K562 (cell line): ENCODE measurements around the gene B4GALT5. TPM values are rescaled to one million over a fixed set of nuclear protein-coding genes. Genes with fewer than 3 reads are reported as not detected.
A peak's percentile ranks its signal among the peaks of the same experiment; 100 is the strongest.

Experiments
- ATAC-seq: fragments of 200-7000 bp; cut with Tn5 transposase; 3 replicates; pipeline ENCODE4 v1.9.1; 2020; ENCODE audit warnings: moderate library complexity
- BruUV-seq: library from RNA; stranded (reverse); fragments of 400-500 nt; replicated peaks from 2 replicates; lab custom pipeline; 2021; lab: Mats Ljungman, UMichigan
- CTCF ChIA-PET: fragments of 300-600 bp; formaldehyde crosslinking; extraction: SDS; loops from one replicate; lab custom pipeline; 2021; ENCODE audit warnings: low intra/inter-chr PET ratio; lab: Yijun Ruan, JAX
- POLR2A ChIA-PET: fragments of 300-600, 350-650 bp; sonication (Branson Sonifier 250); formaldehyde crosslinking; extraction: SDS; loops from one replicate; lab custom pipeline; 2021; ENCODE audit warnings: antibody characterized with exemption, inconsistent platforms; lab: Yijun Ruan, JAX
- DNase-seq, 4 experiments: peaks; one replicate each; pipeline versions ENCODE4 v3.0.0 to v3.0.0-alpha.2; 2011 to 2018; ENCODE audit warnings: low spot score in 3 of 4, mixed read lengths in 3 of 4; ENCODE audit errors: extremely low read depth in 1 of 4
- FAIRE-seq: peaks from 2 replicates; lab custom pipeline; 2011; peaks lifted over from hg19 to GRCh38; lab: Jason Lieb, UNC
- H2AFZ ChIP-seq: 2 replicates; pipeline ENCODE4 v1.6.0; 2011; ENCODE audit warnings: low read depth, low read length, control low read depth, inconsistent platforms
- H3K27ac ChIP-seq: fragments of 200-600 bp; 3 replicates; pipeline ENCODE4 v1.8.0; 2011; ENCODE audit warnings: low read depth, mild to moderate bottlenecking, control low read depth, inconsistent platforms, low read length, moderate library complexity, mixed read lengths; ENCODE audit errors: extremely low read depth
- H3K27me3 ChIP-seq, 2 experiments: fragments of 300-600 bp in 1 of 2; 2 replicates in 1 of 2; 3 replicates in 1 of 2; pipeline versions ENCODE4 v1.6.0 to v1.8.0; 2011; ENCODE audit warnings: inconsistent platforms in 2 of 2, low read length in 2 of 2, mild to moderate bottlenecking in 1 of 2, mixed read lengths in 1 of 2, moderate library complexity in 1 of 2; ENCODE audit not compliant: control insufficient read depth in 2 of 2, insufficient read depth in 2 of 2
- H3K36me3 ChIP-seq: fragments of 300-600 bp; 3 replicates; pipeline ENCODE4 v1.8.0; 2011; ENCODE audit warnings: mild to moderate bottlenecking, low read length, inconsistent platforms; ENCODE audit not compliant: control insufficient read depth, insufficient read depth
- H3K4me1 ChIP-seq, 2 experiments: fragments of 200-600 bp in 1 of 2; replicated peaks in 1 of 2; 2 replicates in 1 of 2; 3 replicates in 1 of 2; pipeline versions ENCODE4 v1.5.1 to v1.8.0; 2011; ENCODE audit warnings: inconsistent platforms in 2 of 2, low read length in 2 of 2, mild to moderate bottlenecking in 1 of 2, mixed read lengths in 1 of 2, moderate library complexity in 1 of 2; ENCODE audit not compliant: control insufficient read depth in 2 of 2, insufficient read depth in 2 of 2
- H3K4me2 ChIP-seq: 2 replicates; pipeline ENCODE4 v1.6.1; 2011; ENCODE audit warnings: low read length, control low read depth, inconsistent platforms, mixed read lengths; ENCODE audit not compliant: insufficient read depth
- H3K4me3 ChIP-seq: fragments of 200-600 bp; sonication (generic), shearing (Covaris generic); 2 replicates; pipeline ENCODE4 v1.5.1; 2016; ENCODE audit warnings: control low read depth, inconsistent platforms
- H3K79me2 ChIP-seq: fragments of 200-600 bp; 3 replicates; pipeline ENCODE4 v1.8.0; 2011; ENCODE audit warnings: low read length, inconsistent platforms; ENCODE audit not compliant: control insufficient read depth, insufficient read depth
- H3K9ac ChIP-seq, 2 experiments: 2 replicates each; pipeline versions ENCODE4 v1.6.0 to v1.6.1; 2011; ENCODE audit warnings: low read depth in 2 of 2, low read length in 2 of 2, control low read depth in 1 of 2, inconsistent platforms in 1 of 2, mild to moderate bottlenecking in 1 of 2, mixed read lengths in 1 of 2; ENCODE audit not compliant: insufficient read depth in 1 of 2
- H3K9me1 ChIP-seq: one replicate; pipeline ENCODE4 v1.6.0; 2011; ENCODE audit warnings: inconsistent platforms, mild to moderate bottlenecking, low read length, moderate library complexity; ENCODE audit not compliant: control insufficient read depth, insufficient read depth
- H3K9me3 ChIP-seq: replicated peaks from 2 replicates; pipeline ENCODE4 v1.5.1; 2011; ENCODE audit warnings: low read depth, low read length, inconsistent platforms; ENCODE audit not compliant: control insufficient read depth, insufficient read depth
- H4K20me1 ChIP-seq: replicated peaks from 2 replicates; pipeline ENCODE4 v1.6.1; 2011; ENCODE audit warnings: low read length, inconsistent platforms, mixed read lengths; ENCODE audit not compliant: control insufficient read depth, insufficient read depth
- C11orf30 ChIP-seq: fragments of 450-650 bp; IDR thresholded peaks from 2 replicates; pipeline ENCODE4 v1.6.1; 2016; ENCODE audit warnings: low read depth, mild to moderate bottlenecking
- CAMTA2 ChIP-seq: fragments of 250-450 bp; sonication (Bioruptor Pico); conservative IDR thresholded peaks from 2 replicates; pipeline ENCODE4 v1.5.1; 2022
- LCOR ChIP-seq: sonication (generic); formaldehyde crosslinking; IDR thresholded peaks from 2 replicates; pipeline ENCODE4 v1.8.0; 2022; ENCODE audit warnings: mild to moderate bottlenecking, missing genetic modification reagents
- MAFG ChIP-seq: fragments of 450-650 bp; conservative IDR thresholded peaks from 2 replicates; pipeline ENCODE4 v1.6.1; 2016; ENCODE audit warnings: missing genetic modification characterization, missing compliant biosample characterization
- NFYB ChIP-seq: IDR thresholded peaks from 2 replicates; pipeline ENCODE4 v1.6.1; 2011; ENCODE audit warnings: mild to moderate bottlenecking, moderate library complexity; ENCODE audit not compliant: insufficient read length; ENCODE audit errors: extremely low read depth
- POLR2B ChIP-seq: fragments of 450-650 bp; IDR thresholded peaks from 2 replicates; pipeline ENCODE4 v1.6.1; 2018; ENCODE audit warnings: low read depth; ENCODE audit not compliant: partially characterized antibody
- XRCC4 ChIP-seq: IDR thresholded peaks from one replicate; pipeline ENCODE4 v1.6.1; 2011; ENCODE audit not compliant: insufficient read depth, insufficient read length; ENCODE audit errors: extremely low read depth
- ZNF224 ChIP-seq: sonication (generic); formaldehyde crosslinking; IDR thresholded peaks from 2 replicates; pipeline ENCODE4 v1.8.0; 2022; ENCODE audit warnings: mild to moderate bottlenecking, missing genetic modification reagents
- ZNF830 ChIP-seq: fragments of 250-450 bp; sonication (Bioruptor Pico); IDR thresholded peaks from 2 replicates; pipeline ENCODE4 v1.5.0; 2021; ENCODE audit warnings: mild to moderate bottlenecking
- WGBS: fragments of 100-300 bp; shearing (Covaris generic); methylation state at CpG from one replicate; pipeline ENCODE4 v1.1.6; 2016; ENCODE audit warnings: low coverage, mixed read lengths; ENCODE audit not compliant: insufficient coverage; ENCODE audit errors: missing lambda C conversion rate; 5-methylcytosine and 5-hydroxymethylcytosine counted together
- in situ Hi-C: fragments of 300-500 bp; cut with MboI; formaldehyde crosslinking; loops from 4 replicates; pipeline ENCODE4 v1.15.0; 2018; ENCODE audit warnings: inconsistent platforms, mixed read lengths
- intact Hi-C: fragments of 100-400 bp; cut with micrococcal nuclease; formaldehyde crosslinking; loops from 2 replicates; pipeline ENCODE4 v1.14.2; 2022
- polyA plus RNA-seq, 8 experiments: library from polyadenylated mRNA; depleted of rRNA in 4 of 8; stranded (reverse) in 5 of 8; unstranded in 3 of 8; fragments of >200 nt; fragmentation: Nextera tagmentation in 2 of 8; fragmentation: Illumina TruSeq in 1 of 8; extraction: Ambion mirVana in 2 of 8; extraction: Trizol in 1 of 8; gene quantifications; 2 replicates each; pipeline versions ENCODE4 v1.2.1 to v1.2.3, GENCODE V29; 2011 to 2014; ENCODE audit warnings: inconsistent platforms in 1 of 8, missing spikeins in 1 of 8
- total RNA-seq, 7 experiments: library from RNA; depleted of rRNA in 6 of 7; stranded (reverse); fragments of >200 nt in 6 of 7; fragmentation: Illumina TruSeq in 2 of 7; extraction: Trizol in 2 of 7; gene quantifications; 2 replicates each; pipeline versions ENCODE4 v1.2.1 to v1.2.3, GENCODE V29; 2011 to 2021; ENCODE audit warnings: low replicate concordance in 1 of 7
- TF ChIP-seq, protein P1 (sequence below): IDR thresholded peaks from 2 replicates; pipeline ENCODE4 v1.6.1; 2012; ENCODE audit warnings: low read depth, low read length, improper control_type of control experiment, borderline replicate concordance
- TF ChIP-seq, protein P2 (sequence below): sonication (generic); formaldehyde crosslinking; IDR thresholded peaks from 2 replicates; pipeline ENCODE4 v1.5.0; 2020; ENCODE audit warnings: missing genetic modification reagents
- TF ChIP-seq, protein P3 (sequence below): fragments of 250-450 bp; sonication (Bioruptor Pico); IDR thresholded peaks from 2 replicates; pipeline ENCODE4 v1.4.0; 2020; ENCODE audit warnings: mild to moderate bottlenecking, moderate library complexity

The B4GALT5 gene
- total and polyA plus RNA-seq, 9 of the 15 experiments (the other 6 are each of a cell fraction or from before 2014, with no cell fraction given): 8.5 to 32.6 (median 23.4) TPM

DNA sequence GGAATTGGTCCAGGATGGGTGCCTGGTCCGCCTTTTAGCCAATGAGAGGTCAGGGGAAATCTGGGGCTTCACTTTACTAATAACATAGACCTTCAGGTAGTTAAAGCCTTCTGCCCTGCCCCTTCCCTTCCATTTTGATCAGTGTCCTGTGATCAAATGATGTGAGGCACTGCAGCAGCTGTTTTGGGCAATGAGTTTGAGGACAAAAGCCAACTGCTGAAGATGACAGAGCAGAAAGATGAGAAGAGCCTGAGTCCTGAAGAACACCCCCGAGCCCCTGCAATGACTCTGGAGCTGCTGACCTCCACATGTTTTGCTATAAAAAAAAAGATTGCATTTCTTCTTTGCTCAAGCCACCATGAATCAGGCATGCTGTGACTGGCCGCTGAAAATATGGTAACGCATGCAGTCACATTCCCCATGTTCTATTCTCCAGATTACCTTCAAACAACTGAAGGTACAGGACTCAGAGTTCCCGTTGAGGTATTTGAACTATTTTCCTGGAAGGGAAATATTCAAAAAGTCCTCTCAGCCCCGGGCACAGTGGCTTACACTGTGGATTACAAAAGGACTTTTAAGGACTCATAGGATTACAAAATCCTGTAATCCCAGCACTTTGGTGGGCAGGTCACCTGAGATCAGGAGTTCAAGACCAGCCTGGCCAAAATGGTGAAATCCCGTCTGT lies 45.7 kb upstream of the B4GALT5 start:
- 57% methylated on average over 7 of the region's 7 CpGs for WGBS
- Histone ChIP-seq H3K36me3 (no peaks in the 10 kb centered on the region), H3K79me2 (no peaks in the 10 kb centered on the region), H4K20me1 (no peaks in the 10 kb centered on the region), H3K4me1 (peaks cover 22 to 24% of the 10 kb centered on the region in 2 experiments), H3K4me2 (no peak overlapping the region), H3K27ac (no peak overlapping the region), H2AFZ (peak overlapping the region; percentile 72; the same call in 1 of the 2 replicates), H3K27me3 (no peaks in the 10 kb centered on the region), H3K9me3 (no peaks in the 10 kb centered on the region), H3K9me1 (no peaks in the 10 kb centered on the region), H3K4me3 (no peak overlapping the region), H3K9ac (no peak overlapping the region; a peak in 1 of 4 replicates)
- DNase-seq (no peak), FAIRE-seq (no peak), ATAC-seq (no peak)
- ChIA-PET POLR2A (interaction anchor here (0.9 kb wide), 1 partner anchor 70 kb away, joined by 3 read pairs; no protein-coding TSS in a partner anchor), CTCF (no interaction called here)
- in situ Hi-C loops (no loop called here), intact Hi-C loops (no loop called here)
- BruUV-seq: no TSS peak
- TF ChIP-seq CAMTA2 (CRISPR knock-in tag) (no peak), ZNF830 (no peak), C11orf30 (peak; percentile 30; the same call in 1 of the 2 replicates), XRCC4 (no peak), NFYB (peak; percentile 11), ZNF224 (CRISPR knock-in tag) (no peak), LCOR (CRISPR knock-in tag) (no peak), MAFG (tag) (0 out of 2 replicates have a peak, but pooled peaks have one; percentile 12), POLR2B (no peak)
- TF ChIP-seq, protein P1, sequence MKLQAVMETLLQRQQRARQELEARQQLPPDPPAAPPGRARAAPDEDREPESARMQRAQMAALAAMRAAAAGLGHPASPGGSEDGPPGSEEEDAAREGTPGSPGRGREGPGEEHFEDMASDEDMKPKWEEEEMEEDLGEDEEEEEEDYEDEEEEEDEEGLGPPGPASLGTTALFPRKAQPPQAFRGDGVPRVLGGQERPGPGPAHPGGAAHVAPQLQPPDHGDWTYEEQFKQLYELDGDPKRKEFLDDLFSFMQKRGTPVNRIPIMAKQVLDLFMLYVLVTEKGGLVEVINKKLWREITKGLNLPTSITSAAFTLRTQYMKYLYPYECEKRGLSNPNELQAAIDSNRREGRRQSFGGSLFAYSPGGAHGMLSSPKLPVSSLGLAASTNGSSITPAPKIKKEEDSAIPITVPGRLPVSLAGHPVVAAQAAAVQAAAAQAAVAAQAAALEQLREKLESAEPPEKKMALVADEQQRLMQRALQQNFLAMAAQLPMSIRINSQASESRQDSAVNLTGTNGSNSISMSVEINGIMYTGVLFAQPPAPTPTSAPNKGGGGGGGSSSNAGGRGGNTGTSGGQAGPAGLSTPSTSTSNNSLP: no peak
- TF ChIP-seq, protein P2, sequence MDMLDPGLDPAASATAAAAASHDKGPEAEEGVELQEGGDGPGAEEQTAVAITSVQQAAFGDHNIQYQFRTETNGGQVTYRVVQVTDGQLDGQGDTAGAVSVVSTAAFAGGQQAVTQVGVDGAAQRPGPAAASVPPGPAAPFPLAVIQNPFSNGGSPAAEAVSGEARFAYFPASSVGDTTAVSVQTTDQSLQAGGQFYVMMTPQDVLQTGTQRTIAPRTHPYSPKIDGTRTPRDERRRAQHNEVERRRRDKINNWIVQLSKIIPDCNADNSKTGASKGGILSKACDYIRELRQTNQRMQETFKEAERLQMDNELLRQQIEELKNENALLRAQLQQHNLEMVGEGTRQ (CRISPR knock-in tag): no peak
- TF ChIP-seq, protein P3, sequence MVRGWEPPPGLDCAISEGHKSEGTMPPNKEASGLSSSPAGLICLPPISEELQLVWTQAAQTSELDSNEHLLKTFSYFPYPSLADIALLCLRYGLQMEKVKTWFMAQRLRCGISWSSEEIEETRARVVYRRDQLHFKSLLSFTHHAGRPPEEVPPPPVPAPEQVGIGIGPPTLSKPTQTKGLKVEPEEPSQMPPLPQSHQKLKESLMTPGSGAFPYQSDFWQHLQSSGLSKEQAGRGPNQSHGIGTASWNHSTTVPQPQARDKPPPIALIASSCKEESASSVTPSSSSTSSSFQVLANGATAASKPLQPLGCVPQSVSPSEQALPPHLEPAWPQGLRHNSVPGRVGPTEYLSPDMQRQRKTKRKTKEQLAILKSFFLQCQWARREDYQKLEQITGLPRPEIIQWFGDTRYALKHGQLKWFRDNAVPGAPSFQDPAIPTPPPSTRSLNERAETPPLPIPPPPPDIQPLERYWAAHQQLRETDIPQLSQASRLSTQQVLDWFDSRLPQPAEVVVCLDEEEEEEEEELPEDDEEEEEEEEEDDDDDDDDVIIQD: no peak
